Tibial artery (tissue), 4 donors: Measurements from ENCODE around the gene UNC5A.
A peak's percentile ranks its signal among the peaks of the same experiment; 100 is the strongest.

Source experiments
- DNase-seq, 2 donors: peaks; one replicate each; pipeline ENCODE4 v3.0.0-alpha.2; 2019
- H3K27ac ChIP-seq, 2 donors: fragments of 200-600 bp; sonication (generic) in 1 of 2; 1 replicate in 1 of 2; 2 replicates in 1 of 2; pipeline ENCODE4 v1.5.1; 2018 to 2019; ENCODE audit warnings: mild to moderate bottlenecking in 1 of 2
- H3K27me3 ChIP-seq, 2 donors: fragments of 200-600 bp; sonication (generic) in 1 of 2; one replicate each; pipeline versions ENCODE4 v1.5.1 to v1.6.0; 2016 to 2019
- H3K36me3 ChIP-seq, 3 donors: fragments of 200-600 bp; sonication (generic) in 2 of 3; one replicate each; pipeline ENCODE4 v1.5.1; 2016 to 2019; ENCODE audit warnings: mild to moderate bottlenecking in 2 of 3
- H3K4me1 ChIP-seq, 4 donors: fragments of 200-600 bp; sonication (generic) in 2 of 4; 1 replicate in 3 of 4; 2 replicates in 1 of 4; pipeline ENCODE4 v1.5.1; 2016 to 2019
- H3K4me3 ChIP-seq, 2 donors: fragments of 200-600 bp; sonication (generic) in 1 of 2; 1 replicate in 1 of 2; 2 replicates in 1 of 2; pipeline ENCODE4 v1.5.1; 2018 to 2019; ENCODE audit warnings: mild to moderate bottlenecking in 2 of 2
- H3K9me3 ChIP-seq, 3 donors: fragments of 200-600 bp; sonication (generic) in 1 of 3; one replicate each; pipeline ENCODE4 v1.5.1; 2016 to 2019
- intact Hi-C: fragments of 100-400 bp; cut with DNase I; formaldehyde crosslinking; loops from one replicate; pipeline ENCODE4 v1.15.0; 2023; ENCODE audit warnings: low total_unique reads
- TF ChIP-seq, protein P1 (sequence below), 2 experiments: fragments of 200-600 bp in 1 of 2; fragments of 450-650 bp in 1 of 2; IDR thresholded peaks; one replicate each; pipeline ENCODE4 v1.5.1; 2017 to 2019; ENCODE audit warnings: antibody characterized with exemption in 2 of 2, mild to moderate bottlenecking in 1 of 2, moderate library complexity in 1 of 2

UNC5A gene

DNA sequence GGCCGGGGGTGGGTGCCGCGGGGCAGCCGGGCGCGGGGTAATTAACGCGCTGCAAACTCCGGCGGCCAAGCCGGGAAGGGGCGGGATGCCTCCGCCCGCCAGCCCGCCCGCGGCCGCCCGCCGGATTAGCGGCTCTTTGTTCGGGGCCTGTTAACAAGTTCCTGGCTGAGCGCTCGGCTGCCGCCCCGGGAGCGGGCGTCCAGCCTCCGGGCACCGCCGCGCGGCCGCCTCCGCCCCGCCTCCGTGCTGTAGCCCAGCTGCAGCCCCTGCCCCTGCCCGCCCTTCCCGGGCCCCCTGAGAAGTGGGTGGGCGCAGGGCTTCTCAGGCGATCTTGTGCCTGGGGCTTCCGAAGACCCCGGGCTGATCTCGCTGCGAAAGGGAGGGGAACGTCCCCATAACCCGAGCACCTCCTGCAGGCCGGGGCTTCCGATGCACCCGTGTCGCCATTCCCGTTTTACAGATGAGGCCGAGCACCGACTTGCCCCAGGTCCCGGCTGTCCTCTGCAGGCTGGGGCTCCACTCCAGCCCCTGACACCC is 7.5 kb downstream of the UNC5A start:
- intact Hi-C loops: no loop called here
- Histone ChIP-seq H3K27me3 (peaks cover 4 to 93% of the 10 kb centered on the region in 2 donors), H3K4me1 (peaks cover 0 to 13% (median 10%) of the 10 kb centered on the region in 4 donors), H3K9me3 (no peaks in the 10 kb centered on the region), H3K27ac (no peak overlapping the region), H3K36me3 (no peaks in the 10 kb centered on the region), H3K4me3 (peak overlapping the region; percentile 15 to 31)
- TF ChIP-seq, protein P1, sequence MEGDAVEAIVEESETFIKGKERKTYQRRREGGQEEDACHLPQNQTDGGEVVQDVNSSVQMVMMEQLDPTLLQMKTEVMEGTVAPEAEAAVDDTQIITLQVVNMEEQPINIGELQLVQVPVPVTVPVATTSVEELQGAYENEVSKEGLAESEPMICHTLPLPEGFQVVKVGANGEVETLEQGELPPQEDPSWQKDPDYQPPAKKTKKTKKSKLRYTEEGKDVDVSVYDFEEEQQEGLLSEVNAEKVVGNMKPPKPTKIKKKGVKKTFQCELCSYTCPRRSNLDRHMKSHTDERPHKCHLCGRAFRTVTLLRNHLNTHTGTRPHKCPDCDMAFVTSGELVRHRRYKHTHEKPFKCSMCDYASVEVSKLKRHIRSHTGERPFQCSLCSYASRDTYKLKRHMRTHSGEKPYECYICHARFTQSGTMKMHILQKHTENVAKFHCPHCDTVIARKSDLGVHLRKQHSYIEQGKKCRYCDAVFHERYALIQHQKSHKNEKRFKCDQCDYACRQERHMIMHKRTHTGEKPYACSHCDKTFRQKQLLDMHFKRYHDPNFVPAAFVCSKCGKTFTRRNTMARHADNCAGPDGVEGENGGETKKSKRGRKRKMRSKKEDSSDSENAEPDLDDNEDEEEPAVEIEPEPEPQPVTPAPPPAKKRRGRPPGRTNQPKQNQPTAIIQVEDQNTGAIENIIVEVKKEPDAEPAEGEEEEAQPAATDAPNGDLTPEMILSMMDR (IDR thresholded peaks at IDR 0.05): no peak
- DNase-seq: no peak

DNA sequence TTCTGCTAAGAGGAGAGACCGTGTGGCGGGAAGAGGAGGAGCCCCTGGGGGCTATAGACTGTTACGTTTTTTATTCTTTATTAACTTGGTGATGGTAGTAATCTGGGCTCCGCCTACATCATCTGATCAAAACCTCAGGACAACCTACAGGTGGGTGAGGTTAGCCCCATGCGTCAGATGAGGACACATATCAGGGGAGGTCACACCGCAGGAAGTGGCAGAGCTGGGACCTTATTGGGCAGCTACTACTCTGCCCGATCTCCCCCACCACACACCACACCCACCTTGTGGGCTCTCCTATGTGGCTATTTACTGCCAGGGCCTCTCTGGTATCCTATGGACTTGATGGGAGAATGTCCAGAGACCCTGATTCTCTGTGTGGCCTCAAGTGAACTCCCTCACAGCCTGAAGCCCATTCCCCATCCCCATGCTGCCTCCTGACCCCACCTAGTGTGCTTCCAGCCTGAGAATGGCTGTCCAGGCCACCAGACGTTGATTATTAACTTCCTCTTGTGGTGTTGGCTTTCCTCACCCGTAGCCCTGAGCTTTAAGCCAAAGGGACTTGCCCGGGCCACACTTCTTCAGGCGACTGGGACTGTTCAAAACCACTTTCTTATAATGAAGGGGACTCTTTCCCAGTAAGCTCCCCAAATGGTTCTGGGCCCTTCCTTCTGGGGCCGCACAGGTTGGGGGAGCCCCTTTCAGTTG is 8.2 kb downstream of the UNC5A start:
- Histone ChIP-seq H3K9me3 (no peaks in the 10 kb centered on the region), H3K4me1 (peaks cover 0 to 13% (median 10%) of the 10 kb centered on the region in 4 donors), H3K27me3 (peaks cover 4 to 93% of the 10 kb centered on the region in 2 donors), H3K4me3 (no peak overlapping the region), H3K36me3 (no peaks in the 10 kb centered on the region), H3K27ac (no peak overlapping the region)
- intact Hi-C loops: no loop called here
- TF ChIP-seq, protein P1 (IDR thresholded peaks at IDR 0.05): no peak
- no peak for DNase-seq

DNA sequence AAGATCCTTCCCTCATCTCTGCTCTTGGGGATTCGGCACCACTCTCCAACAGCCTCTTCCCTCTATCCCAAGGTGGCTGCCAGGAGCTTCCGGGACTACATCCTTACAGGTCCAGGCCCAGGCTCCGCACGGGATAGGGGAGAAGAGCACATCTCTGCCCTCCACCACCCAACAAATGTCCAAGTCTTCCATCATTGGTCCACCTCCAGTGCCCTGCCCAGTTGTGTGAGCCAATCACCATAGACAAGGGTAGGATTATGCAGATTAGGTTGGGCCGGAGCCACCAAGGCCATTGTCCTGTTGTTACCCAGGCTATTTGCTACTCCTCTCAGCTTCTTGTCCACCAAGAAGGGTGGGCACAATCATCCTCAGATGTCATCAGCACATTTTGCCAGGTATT is 9.1 kb downstream of the UNC5A start:
- peaks cover 4 to 91% of the 10 kb centered on the region in 2 donors for H3K27me3 ChIP-seq
- DNase-seq: no peak
- intact Hi-C loops: no loop called here
- no peak overlapping the region for H3K4me3 ChIP-seq
- TF ChIP-seq, protein P1 (IDR thresholded peaks at IDR 0.05): no peak
- no peaks in the 10 kb centered on the region for H3K36me3 ChIP-seq
- no peak overlapping the region for H3K27ac ChIP-seq
- H3K4me1 ChIP-seq: peaks cover 0 to 13% (median 10%) of the 10 kb centered on the region in 4 donors
- no peaks in the 10 kb centered on the region for H3K9me3 ChIP-seq

DNA sequence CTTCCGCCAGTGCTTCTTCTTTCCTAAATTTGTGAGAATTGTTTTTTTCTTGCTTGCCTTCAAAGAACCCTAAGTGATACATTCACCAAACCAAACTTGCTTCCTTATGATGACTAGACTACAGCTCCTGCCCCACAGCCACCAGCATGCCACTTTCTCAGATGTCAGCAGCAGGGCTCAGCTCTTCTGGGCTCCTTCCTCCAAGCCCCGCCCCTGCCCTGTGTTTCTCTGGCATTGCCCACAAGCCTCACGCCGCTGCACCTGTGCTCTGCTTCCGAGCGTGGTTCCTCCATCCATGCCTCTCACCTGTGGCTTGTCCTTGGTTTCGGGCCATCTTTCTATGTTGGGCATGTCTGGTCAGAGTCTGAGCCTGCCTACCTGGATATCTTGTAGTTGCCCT is 10.6 kb downstream of the UNC5A start:
- H3K4me1 ChIP-seq: peaks cover 0 to 13% (median 10%) of the 10 kb centered on the region in 4 donors
- TF ChIP-seq, protein P1 (IDR thresholded peaks at IDR 0.05): no peak

DNA sequence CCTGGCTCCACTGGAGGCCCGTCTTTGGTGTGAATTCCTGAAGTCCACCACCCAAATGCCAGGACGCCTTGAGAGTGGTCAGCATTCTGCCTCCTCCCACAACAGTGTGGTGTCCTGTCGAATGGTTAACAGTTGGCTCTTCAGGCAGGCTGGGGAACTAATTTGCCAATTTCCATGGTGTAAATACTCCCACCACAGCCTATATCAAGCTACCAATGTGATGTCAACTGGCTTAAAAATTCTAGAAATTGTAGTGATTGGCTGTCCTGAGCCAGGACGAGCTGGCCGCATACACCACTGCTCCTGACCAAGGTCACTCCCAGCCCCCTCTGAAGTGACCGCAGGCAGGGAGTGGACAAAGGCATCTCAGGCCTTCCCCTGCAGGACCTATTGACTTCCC is 11.1 kb downstream of the UNC5A start:
- TF ChIP-seq, protein P1 (IDR thresholded peaks at IDR 0.05): no peak
- no peak for DNase-seq
- Histone ChIP-seq H3K9me3 (no peaks in the 10 kb centered on the region), H3K36me3 (no peaks in the 10 kb centered on the region), H3K27ac (no peak overlapping the region), H3K4me1 (peaks cover 0 to 13% (median 10%) of the 10 kb centered on the region in 4 donors), H3K4me3 (no peak overlapping the region), H3K27me3 (peaks cover 4 to 75% of the 10 kb centered on the region in 2 donors)
- intact Hi-C loops: no loop called here

More for the DNA sequence above, 10.6 kb downstream of the UNC5A start:
- H3K27ac ChIP-seq: no peak overlapping the region
- H3K36me3 ChIP-seq: no peaks in the 10 kb centered on the region
- DNase-seq: no peak
- H3K9me3 ChIP-seq: no peaks in the 10 kb centered on the region
- H3K27me3 ChIP-seq: peaks cover 4 to 80% of the 10 kb centered on the region in 2 donors
- H3K4me3 ChIP-seq: no peak overlapping the region
- intact Hi-C loops: no loop called here
